ENCODE data around the gene C14orf132.

- TF ChIP-seq CTCF (IDR thresholded peaks at IDR 0.05; ENCODE audit: poor library complexity) (no peak), EZH2 (IDR thresholded peaks at IDR 0.05; ENCODE audit: borderline replicate concordance) (no peak), EZH2phosphoT487 (IDR thresholded peaks at IDR 0.05; ENCODE audit: low read depth, severe bottlenecking, unreplicated experiment) (no peak)
Observed at GRCh38 chr14:96049932-96050331, 10.8 kb downstream of the C14orf132 start.
